Measurements from ENCODE around the gene PANK3.

The PANK3 gene

DNA sequence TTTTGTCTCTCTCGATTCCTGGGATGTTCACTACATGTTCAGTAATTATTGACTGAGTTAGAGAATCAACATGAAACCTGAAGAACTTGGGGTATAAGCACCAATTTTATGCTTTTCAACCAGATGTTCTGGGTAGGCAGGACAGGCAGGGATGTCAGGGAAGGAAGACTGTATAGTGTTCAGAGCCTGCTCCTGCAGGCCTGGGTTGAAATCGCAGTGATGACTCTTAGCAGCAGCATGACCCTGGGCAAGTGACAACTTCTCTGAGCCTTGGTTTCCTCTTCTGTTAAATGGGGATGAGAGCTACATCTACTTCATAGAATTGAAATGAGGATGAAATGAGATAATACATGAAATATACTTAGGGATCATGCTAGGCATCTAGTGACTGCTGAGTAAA, 29.7 kb upstream of the PANK3 start:
- Histone ChIP-seq H3K4me3 (ENCODE audit: low read length in 2 of 2) (no peak overlapping the region), H3K27me3 (ENCODE audit: control insufficient read depth in 2 of 2, insufficient read depth in 2 of 2, low read length in 2 of 2) (no peaks in the 10 kb centered on the region), H3K36me3 (ENCODE audit: control insufficient read depth in 2 of 2, insufficient read depth in 2 of 2, low read length in 2 of 2) (no peaks in the 10 kb centered on the region)

DNA sequence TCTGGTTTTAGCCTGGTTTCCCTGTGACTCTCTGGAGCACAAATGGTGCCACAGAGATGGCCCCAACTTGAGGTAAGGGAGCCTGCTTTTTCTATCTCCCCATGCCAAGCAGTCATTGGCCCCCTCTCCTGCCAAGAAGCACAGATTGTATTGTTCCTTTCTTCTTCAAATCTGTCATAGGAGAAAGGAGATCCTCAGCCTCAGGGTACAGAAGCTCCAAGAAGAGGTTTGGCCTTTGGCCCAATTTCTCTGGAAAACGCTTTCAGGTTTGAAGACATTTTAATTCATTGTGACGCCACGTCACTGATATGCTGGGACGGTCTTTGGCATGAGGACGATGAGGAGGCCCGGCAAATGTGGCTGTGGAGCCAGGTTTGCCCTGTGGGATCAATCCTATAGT, 29.2 kb upstream of the PANK3 start:
- no peaks in the 10 kb centered on the region for H3K9me3 ChIP-seq (ENCODE audit: control insufficient read depth in 2 of 2, low read length in 2 of 2)
- no peaks in the 10 kb centered on the region for H3K27me3 ChIP-seq (ENCODE audit: control insufficient read depth in 2 of 2, insufficient read depth in 2 of 2, low read length in 2 of 2)
- H3K9ac ChIP-seq (ENCODE audit: low read depth in 1 of 2, low read length in 2 of 2) = no peak overlapping the region
- peaks cover 0 to 6% of the 10 kb centered on the region in 2 donors for H3K4me1 ChIP-seq (ENCODE audit: control insufficient read depth in 2 of 2, insufficient read depth in 2 of 2, low read length in 2 of 2)
- H3K27ac ChIP-seq (ENCODE audit: low read depth in 2 of 2, low read length in 2 of 2) = no peak overlapping the region
- H3K4me3 ChIP-seq (ENCODE audit: low read length in 2 of 2) = no peak overlapping the region
- no peaks in the 10 kb centered on the region for H3K36me3 ChIP-seq (ENCODE audit: control insufficient read depth in 2 of 2, insufficient read depth in 2 of 2, low read length in 2 of 2)

More for the DNA sequence above, 29.7 kb upstream of the PANK3 start:
- Histone ChIP-seq H3K27ac (ENCODE audit: low read depth in 2 of 2, low read length in 2 of 2) (no peak overlapping the region), H3K9me3 (ENCODE audit: control insufficient read depth in 2 of 2, low read length in 2 of 2) (no peaks in the 10 kb centered on the region), H3K4me1 (ENCODE audit: control insufficient read depth in 2 of 2, insufficient read depth in 2 of 2, low read length in 2 of 2) (peaks cover 0 to 5% of the 10 kb centered on the region in 2 donors), H3K9ac (ENCODE audit: low read depth in 1 of 2, low read length in 2 of 2) (no peak overlapping the region)

DNA sequence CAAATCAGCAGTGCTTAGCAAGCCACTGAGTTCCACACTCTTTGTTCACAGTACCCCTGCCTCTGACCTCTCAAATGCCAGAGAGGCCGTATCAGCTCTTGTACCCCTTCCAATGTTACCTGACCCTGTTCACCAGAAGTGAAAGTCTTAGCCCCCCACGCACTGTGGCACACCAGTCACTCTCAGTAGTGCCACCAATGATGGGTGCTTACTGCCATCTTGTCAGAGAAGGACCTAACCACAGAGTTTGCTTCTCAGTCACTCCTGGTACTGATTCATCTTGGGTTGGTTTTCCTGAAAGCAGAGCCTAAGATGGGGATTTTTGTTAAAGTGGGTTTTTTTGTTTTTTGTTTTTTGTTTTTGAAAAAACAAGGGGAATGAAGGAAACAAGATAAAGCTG, 28.8 kb upstream of the PANK3 start:
- Histone ChIP-seq H3K9me3 (ENCODE audit: control insufficient read depth in 2 of 2, low read length in 2 of 2) (no peaks in the 10 kb centered on the region), H3K27me3 (ENCODE audit: control insufficient read depth in 2 of 2, insufficient read depth in 2 of 2, low read length in 2 of 2) (no peaks in the 10 kb centered on the region), H3K4me1 (ENCODE audit: control insufficient read depth in 2 of 2, insufficient read depth in 2 of 2, low read length in 2 of 2) (peaks cover 0 to 3% of the 10 kb centered on the region in 2 donors), H3K27ac (ENCODE audit: low read depth in 2 of 2, low read length in 2 of 2) (no peak overlapping the region), H3K36me3 (ENCODE audit: control insufficient read depth in 2 of 2, insufficient read depth in 2 of 2, low read length in 2 of 2) (no peaks in the 10 kb centered on the region), H3K4me3 (ENCODE audit: low read length in 2 of 2) (no peak overlapping the region), H3K9ac (ENCODE audit: low read depth in 1 of 2, low read length in 2 of 2) (no peak overlapping the region)

DNA sequence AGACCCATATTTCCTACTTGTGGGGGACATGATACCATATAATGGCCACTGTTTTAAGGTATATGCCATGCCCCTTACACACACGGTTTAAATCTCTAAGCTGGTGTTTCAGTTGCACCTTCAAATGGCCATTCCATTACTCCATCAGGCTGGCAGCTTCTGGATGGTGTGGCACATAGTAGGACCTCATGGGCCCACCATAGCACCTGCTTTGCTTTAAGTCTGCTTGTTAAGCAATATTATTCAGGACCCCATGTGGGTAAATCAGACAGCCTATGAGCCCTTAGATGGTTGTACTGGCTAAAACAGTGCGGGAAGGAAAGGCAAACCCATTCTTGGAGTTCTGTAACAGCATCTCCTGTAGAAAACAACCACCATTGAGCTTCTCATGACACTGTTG, 27.4 kb upstream of the PANK3 start:
- H3K9ac ChIP-seq (ENCODE audit: low read depth in 1 of 2, low read length in 2 of 2) = no peak overlapping the region
- H3K9me3 ChIP-seq (ENCODE audit: control insufficient read depth in 2 of 2, low read length in 2 of 2) = no peaks in the 10 kb centered on the region
- H3K27me3 ChIP-seq (ENCODE audit: control insufficient read depth in 2 of 2, insufficient read depth in 2 of 2, low read length in 2 of 2) = no peaks in the 10 kb centered on the region
- H3K4me3 ChIP-seq (ENCODE audit: low read length in 2 of 2) = no peak overlapping the region
- H3K4me1 ChIP-seq (ENCODE audit: control insufficient read depth in 2 of 2, insufficient read depth in 2 of 2, low read length in 2 of 2) = peaks cover 0 to 3% of the 10 kb centered on the region in 2 donors
- H3K27ac ChIP-seq (ENCODE audit: low read depth in 2 of 2, low read length in 2 of 2) = no peak overlapping the region
- no peaks in the 10 kb centered on the region for H3K36me3 ChIP-seq (ENCODE audit: control insufficient read depth in 2 of 2, insufficient read depth in 2 of 2, low read length in 2 of 2)

DNA sequence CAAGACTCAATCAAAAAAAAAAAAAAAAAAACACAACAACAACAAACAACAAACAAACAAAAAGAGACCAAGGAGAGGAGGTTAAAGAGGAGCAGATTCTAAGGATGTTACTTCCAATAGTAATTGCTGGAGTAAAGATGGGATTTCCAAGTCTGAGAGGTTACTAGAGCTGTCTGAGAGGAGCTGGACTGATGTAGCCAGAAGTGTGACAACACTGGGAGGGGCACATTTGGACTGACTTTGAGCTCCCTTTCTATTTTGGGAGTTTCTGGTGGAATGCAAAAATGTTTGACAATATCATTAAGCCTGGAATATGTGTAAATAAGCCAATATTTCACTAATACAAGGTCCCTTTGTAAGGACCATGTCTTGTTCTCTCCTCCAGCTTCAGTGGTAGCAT, 25.3 kb upstream of the PANK3 start:
- Histone ChIP-seq H3K4me3 (ENCODE audit: low read length in 2 of 2) (no peak overlapping the region), H3K4me1 (ENCODE audit: control insufficient read depth in 2 of 2, insufficient read depth in 2 of 2, low read length in 2 of 2) (peaks cover 8 to 12% of the 10 kb centered on the region in 2 donors), H3K9me3 (ENCODE audit: control insufficient read depth in 2 of 2, low read length in 2 of 2) (no peaks in the 10 kb centered on the region), H3K27me3 (ENCODE audit: control insufficient read depth in 2 of 2, insufficient read depth in 2 of 2, low read length in 2 of 2) (no peaks in the 10 kb centered on the region), H3K36me3 (ENCODE audit: control insufficient read depth in 2 of 2, insufficient read depth in 2 of 2, low read length in 2 of 2) (no peaks in the 10 kb centered on the region), H3K27ac (ENCODE audit: low read depth in 2 of 2, low read length in 2 of 2) (no peak overlapping the region), H3K9ac (ENCODE audit: low read depth in 1 of 2, low read length in 2 of 2) (no peak overlapping the region)

DNA sequence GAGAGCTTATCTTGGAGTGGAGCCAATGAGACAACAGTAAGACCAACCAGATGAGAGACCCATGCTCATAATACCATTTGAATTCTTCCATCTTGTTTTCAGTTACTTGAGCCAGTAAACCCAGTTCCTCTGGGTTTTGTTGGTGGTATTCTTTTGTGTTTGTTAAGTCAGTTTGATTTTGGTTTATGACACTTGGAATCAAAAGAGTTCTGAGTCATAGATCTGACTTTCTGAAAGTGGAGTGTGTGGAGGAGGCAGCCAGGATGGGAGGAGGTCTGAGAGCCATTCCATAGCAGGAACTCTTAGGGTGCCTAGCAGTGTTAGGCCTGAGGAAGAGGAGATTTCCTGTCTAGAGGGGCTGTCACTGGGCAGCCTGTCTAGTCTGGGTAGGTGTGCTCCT, 24.6 kb upstream of the PANK3 start:
- Histone ChIP-seq H3K9ac (ENCODE audit: low read depth in 1 of 2, low read length in 2 of 2) (no peak overlapping the region), H3K27me3 (ENCODE audit: control insufficient read depth in 2 of 2, insufficient read depth in 2 of 2, low read length in 2 of 2) (no peaks in the 10 kb centered on the region), H3K4me3 (ENCODE audit: low read length in 2 of 2) (no peak overlapping the region), H3K9me3 (ENCODE audit: control insufficient read depth in 2 of 2, low read length in 2 of 2) (no peaks in the 10 kb centered on the region), H3K36me3 (ENCODE audit: control insufficient read depth in 2 of 2, insufficient read depth in 2 of 2, low read length in 2 of 2) (no peaks in the 10 kb centered on the region), H3K4me1 (ENCODE audit: control insufficient read depth in 2 of 2, insufficient read depth in 2 of 2, low read length in 2 of 2) (peaks cover 8 to 13% of the 10 kb centered on the region in 2 donors), H3K27ac (ENCODE audit: low read depth in 2 of 2, low read length in 2 of 2) (no peak overlapping the region)

DNA sequence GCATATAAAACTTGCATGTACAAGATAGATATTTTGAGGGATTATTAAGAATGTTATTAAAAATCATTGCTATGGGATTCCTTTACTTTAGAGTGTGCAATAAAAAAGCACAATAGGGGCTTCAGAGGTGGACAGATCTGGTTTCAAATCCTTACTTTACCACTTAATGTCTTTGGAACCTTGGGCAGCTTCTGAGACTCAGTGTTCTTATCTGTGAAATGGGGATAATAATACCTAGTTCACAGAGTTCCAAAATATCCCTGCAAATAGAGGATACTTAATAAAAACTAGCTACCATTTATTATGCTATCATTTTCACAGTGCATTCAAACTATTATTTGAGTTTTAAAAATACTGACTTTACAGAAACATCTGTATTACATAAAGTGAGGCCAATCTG, 23.3 kb upstream of the PANK3 start:
- Histone ChIP-seq H3K36me3 (ENCODE audit: control insufficient read depth in 2 of 2, insufficient read depth in 2 of 2, low read length in 2 of 2) (no peaks in the 10 kb centered on the region), H3K27ac (ENCODE audit: low read depth in 2 of 2, low read length in 2 of 2) (no peak overlapping the region), H3K4me1 (ENCODE audit: control insufficient read depth in 2 of 2, insufficient read depth in 2 of 2, low read length in 2 of 2) (peaks cover 8 to 13% of the 10 kb centered on the region in 2 donors), H3K27me3 (ENCODE audit: control insufficient read depth in 2 of 2, insufficient read depth in 2 of 2, low read length in 2 of 2) (no peaks in the 10 kb centered on the region), H3K9me3 (ENCODE audit: control insufficient read depth in 2 of 2, low read length in 2 of 2) (no peaks in the 10 kb centered on the region), H3K4me3 (ENCODE audit: low read length in 2 of 2) (no peak overlapping the region), H3K9ac (ENCODE audit: low read depth in 1 of 2, low read length in 2 of 2) (no peak overlapping the region)

DNA sequence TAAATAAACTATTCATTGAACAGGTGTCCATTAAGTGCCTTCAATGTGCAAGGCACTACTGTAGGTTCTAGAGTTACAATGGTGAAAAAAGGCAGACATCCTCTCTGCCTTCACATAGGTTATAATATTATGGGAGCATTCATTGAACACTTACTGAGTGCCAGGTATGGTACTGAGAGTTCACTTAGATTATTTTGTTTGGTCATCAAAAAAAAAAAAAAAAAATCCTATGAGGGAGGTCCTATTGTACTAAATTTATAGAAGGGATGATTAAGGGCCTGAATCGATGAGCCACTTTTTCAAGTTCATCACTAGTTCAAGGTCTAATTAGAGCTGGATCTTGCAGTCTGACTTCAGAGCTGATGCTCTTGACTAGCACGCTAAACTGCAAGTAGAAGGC, 22.8 kb upstream of the PANK3 start:
- H3K9me3 ChIP-seq (ENCODE audit: control insufficient read depth in 2 of 2, low read length in 2 of 2) = no peaks in the 10 kb centered on the region
- H3K9ac ChIP-seq (ENCODE audit: low read depth in 1 of 2, low read length in 2 of 2) = no peak overlapping the region
- H3K4me3 ChIP-seq (ENCODE audit: low read length in 2 of 2) = no peak overlapping the region
- H3K27me3 ChIP-seq (ENCODE audit: control insufficient read depth in 2 of 2, insufficient read depth in 2 of 2, low read length in 2 of 2) = no peaks in the 10 kb centered on the region
- H3K27ac ChIP-seq (ENCODE audit: low read depth in 2 of 2, low read length in 2 of 2) = no peak overlapping the region
- H3K36me3 ChIP-seq (ENCODE audit: control insufficient read depth in 2 of 2, insufficient read depth in 2 of 2, low read length in 2 of 2) = no peaks in the 10 kb centered on the region
- peaks cover 8 to 13% of the 10 kb centered on the region in 2 donors for H3K4me1 ChIP-seq (ENCODE audit: control insufficient read depth in 2 of 2, insufficient read depth in 2 of 2, low read length in 2 of 2)

DNA sequence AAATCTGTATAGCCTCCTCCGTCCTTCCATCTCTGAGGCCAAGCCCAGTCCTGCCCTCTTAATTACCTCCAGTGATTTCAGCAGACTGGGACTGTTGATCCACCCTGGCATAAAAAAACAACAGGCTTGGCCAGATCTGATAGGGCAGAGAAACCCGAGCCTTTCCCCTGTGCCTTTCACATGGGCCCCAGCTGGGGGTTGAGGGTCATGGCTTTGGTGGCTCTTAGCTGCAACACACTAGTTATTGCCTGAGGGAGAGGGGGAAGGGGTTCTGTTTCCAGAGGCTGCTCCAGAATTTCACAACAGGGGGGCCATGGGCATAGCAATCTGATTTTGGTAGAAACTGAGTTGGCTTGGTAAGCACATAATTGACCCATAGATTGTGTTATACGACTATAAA, 21.2 kb upstream of the PANK3 start:
- Histone ChIP-seq H3K27me3 (ENCODE audit: control insufficient read depth in 2 of 2, insufficient read depth in 2 of 2, low read length in 2 of 2) (no peaks in the 10 kb centered on the region), H3K9ac (ENCODE audit: low read depth in 1 of 2, low read length in 2 of 2) (peak overlapping the region in 1 of 2 donors; percentile 42), H3K27ac (ENCODE audit: low read depth in 2 of 2, low read length in 2 of 2) (peak overlapping the region; percentile 75 to 80), H3K4me1 (ENCODE audit: control insufficient read depth in 2 of 2, insufficient read depth in 2 of 2, low read length in 2 of 2) (peaks cover 8 to 13% of the 10 kb centered on the region in 2 donors), H3K9me3 (ENCODE audit: control insufficient read depth in 2 of 2, low read length in 2 of 2) (no peaks in the 10 kb centered on the region), H3K36me3 (ENCODE audit: control insufficient read depth in 2 of 2, insufficient read depth in 2 of 2, low read length in 2 of 2) (no peaks in the 10 kb centered on the region), H3K4me3 (ENCODE audit: low read length in 2 of 2) (no peak overlapping the region)

DNA sequence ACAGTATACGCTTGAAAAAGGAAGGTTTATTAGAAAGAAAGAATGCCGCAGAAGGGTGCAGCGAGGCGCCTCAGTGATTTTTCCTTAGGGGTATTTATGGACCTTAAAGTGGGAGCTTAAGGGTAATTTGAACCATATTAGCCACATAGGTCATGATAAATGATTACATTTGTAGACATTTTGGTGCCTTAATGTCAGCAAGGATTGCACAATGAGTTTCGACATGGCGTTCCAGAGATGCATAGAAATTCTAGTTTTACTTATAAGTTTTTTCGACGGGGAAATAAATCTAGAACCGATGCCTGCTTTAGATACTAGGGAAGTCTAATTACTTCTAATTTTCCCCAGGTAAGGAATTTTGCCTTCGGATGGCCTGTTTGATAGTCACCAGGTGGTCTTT, 20.7 kb upstream of the PANK3 start:
- peak overlapping the region; percentile 75 to 80 for H3K27ac ChIP-seq (ENCODE audit: low read depth in 2 of 2, low read length in 2 of 2)
- peaks cover 8 to 13% of the 10 kb centered on the region in 2 donors for H3K4me1 ChIP-seq (ENCODE audit: control insufficient read depth in 2 of 2, insufficient read depth in 2 of 2, low read length in 2 of 2)
- H3K9me3 ChIP-seq (ENCODE audit: control insufficient read depth in 2 of 2, low read length in 2 of 2) = no peaks in the 10 kb centered on the region

DNA sequence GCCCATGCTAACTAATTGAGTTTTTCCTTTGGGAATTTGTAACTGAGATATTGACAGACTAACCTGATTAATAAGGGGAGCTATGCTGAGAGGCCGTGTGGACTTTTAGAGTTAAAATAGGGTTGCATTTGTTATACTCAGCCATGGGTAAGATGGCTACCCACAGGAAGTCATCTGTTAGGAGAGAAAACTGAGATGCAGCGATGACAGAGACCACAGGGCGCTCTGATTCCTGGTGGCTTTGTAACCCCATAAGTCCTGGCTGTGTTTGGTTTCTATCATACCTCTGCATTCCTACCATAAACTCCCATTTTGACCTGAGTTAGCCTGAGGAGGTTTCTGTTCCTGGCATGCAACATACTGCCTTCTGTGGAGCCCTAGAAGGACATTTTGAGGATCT, 19.5 kb upstream of the PANK3 start:
- no peaks in the 10 kb centered on the region for H3K36me3 ChIP-seq (ENCODE audit: control insufficient read depth in 2 of 2, insufficient read depth in 2 of 2, low read length in 2 of 2)
- peaks cover 8 to 12% of the 10 kb centered on the region in 2 donors for H3K4me1 ChIP-seq (ENCODE audit: control insufficient read depth in 2 of 2, insufficient read depth in 2 of 2, low read length in 2 of 2)
- no peaks in the 10 kb centered on the region for H3K9me3 ChIP-seq (ENCODE audit: control insufficient read depth in 2 of 2, low read length in 2 of 2)
- no peak overlapping the region for H3K4me3 ChIP-seq (ENCODE audit: low read length in 2 of 2)
- no peak overlapping the region for H3K27ac ChIP-seq (ENCODE audit: low read depth in 2 of 2, low read length in 2 of 2)
- no peaks in the 10 kb centered on the region for H3K27me3 ChIP-seq (ENCODE audit: control insufficient read depth in 2 of 2, insufficient read depth in 2 of 2, low read length in 2 of 2)
- H3K9ac ChIP-seq (ENCODE audit: low read depth in 1 of 2, low read length in 2 of 2) = no peak overlapping the region

More for the DNA sequence above, 20.7 kb upstream of the PANK3 start:
- Histone ChIP-seq H3K27me3 (ENCODE audit: control insufficient read depth in 2 of 2, insufficient read depth in 2 of 2, low read length in 2 of 2) (no peaks in the 10 kb centered on the region), H3K9ac (ENCODE audit: low read depth in 1 of 2, low read length in 2 of 2) (peak overlapping the region in 1 of 2 donors; percentile 42), H3K4me3 (ENCODE audit: low read length in 2 of 2) (no peak overlapping the region), H3K36me3 (ENCODE audit: control insufficient read depth in 2 of 2, insufficient read depth in 2 of 2, low read length in 2 of 2) (no peaks in the 10 kb centered on the region)
